ENCODE measurements around the gene ITGA8.

DNA sequence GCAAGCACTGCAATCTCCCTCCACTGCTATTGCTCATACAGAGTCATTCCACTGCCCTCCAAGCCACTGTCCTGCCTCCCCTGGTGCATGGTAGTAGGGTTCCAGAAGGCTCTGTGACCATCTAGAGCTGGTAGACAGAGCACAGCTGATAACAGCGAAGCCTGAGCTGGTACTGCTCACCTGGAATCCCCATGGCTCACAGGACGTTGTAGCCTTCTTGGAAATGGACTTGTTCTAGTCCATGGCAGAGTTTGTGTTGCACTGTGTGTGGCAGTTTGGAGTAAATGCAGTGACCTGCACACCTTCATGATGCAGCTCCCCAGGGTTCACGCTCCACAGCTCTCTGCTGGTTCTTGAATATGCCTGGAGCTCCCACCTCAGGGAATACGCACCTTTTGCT is 67.0 kb downstream of the ITGA8 start:
- TF ChIP-seq, protein P1, sequence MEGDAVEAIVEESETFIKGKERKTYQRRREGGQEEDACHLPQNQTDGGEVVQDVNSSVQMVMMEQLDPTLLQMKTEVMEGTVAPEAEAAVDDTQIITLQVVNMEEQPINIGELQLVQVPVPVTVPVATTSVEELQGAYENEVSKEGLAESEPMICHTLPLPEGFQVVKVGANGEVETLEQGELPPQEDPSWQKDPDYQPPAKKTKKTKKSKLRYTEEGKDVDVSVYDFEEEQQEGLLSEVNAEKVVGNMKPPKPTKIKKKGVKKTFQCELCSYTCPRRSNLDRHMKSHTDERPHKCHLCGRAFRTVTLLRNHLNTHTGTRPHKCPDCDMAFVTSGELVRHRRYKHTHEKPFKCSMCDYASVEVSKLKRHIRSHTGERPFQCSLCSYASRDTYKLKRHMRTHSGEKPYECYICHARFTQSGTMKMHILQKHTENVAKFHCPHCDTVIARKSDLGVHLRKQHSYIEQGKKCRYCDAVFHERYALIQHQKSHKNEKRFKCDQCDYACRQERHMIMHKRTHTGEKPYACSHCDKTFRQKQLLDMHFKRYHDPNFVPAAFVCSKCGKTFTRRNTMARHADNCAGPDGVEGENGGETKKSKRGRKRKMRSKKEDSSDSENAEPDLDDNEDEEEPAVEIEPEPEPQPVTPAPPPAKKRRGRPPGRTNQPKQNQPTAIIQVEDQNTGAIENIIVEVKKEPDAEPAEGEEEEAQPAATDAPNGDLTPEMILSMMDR (conservative IDR thresholded peaks at IDR 0.05; ENCODE audit: low read depth, low read length): no peak
- TF ChIP-seq EZH2 (IDR thresholded peaks at IDR 0.05; ENCODE audit: borderline replicate concordance, low read depth, low read length, poor library complexity, severe bottlenecking): no peak
